ENCODE data around the gene RNF138.
"Not testable (repeated sequence)": the region's sequence is repeated elsewhere in the genome, so short reads cannot be mapped to it uniquely, and the experiment has no call there.

Gene RNF138

GRCh38 chr18:32095900-32096229, 4.2 kb downstream of the RNF138 start:
- DNase-seq (ENCODE audit: low spot score) = no peak

- no peak for DNase-seq (ENCODE audit: low spot score)
These were observed 5.3 kb downstream of the RNF138 start for GRCh38 chr18:32096946-32097345.

- no peak for DNase-seq (ENCODE audit: low spot score)
These were observed 12.8 kb downstream of the RNF138 start for GRCh38 chr18:32104516-32104915.

GRCh38 chr18:32110005-32110404, 18.3 kb downstream of the RNF138 start:
- no peak for DNase-seq (ENCODE audit: low spot score)

GRCh38 chr18:32111706-32112105, 20.0 kb downstream of the RNF138 start:
- DNase-seq (ENCODE audit: low spot score) = no peak

GRCh38 chr18:32112826-32113225, 21.2 kb downstream of the RNF138 start:
- no peak for DNase-seq (ENCODE audit: low spot score)

- no peak for DNase-seq (ENCODE audit: low spot score)
These were observed 22.7 kb downstream of the RNF138 start for GRCh38 chr18:32114293-32114942.

- no peak for DNase-seq (ENCODE audit: low spot score)
These were observed 30.4 kb downstream of the RNF138 start for GRCh38 chr18:32122039-32122438.

- DNase-seq (ENCODE audit: low spot score) = no peak
These were observed 34.9 kb downstream of the RNF138 start for GRCh38 chr18:32126538-32126937.

- no peak for DNase-seq (ENCODE audit: low spot score)
These were observed 44.0 kb downstream of the RNF138 start for GRCh38 chr18:32135625-32136024.

GRCh38 chr18:32138332-32138982, 46.8 kb downstream of the RNF138 start:
- no peak for DNase-seq (ENCODE audit: low spot score)

GRCh38 chr18:32139835-32140283, 48.2 kb downstream of the RNF138 start:
- no peak for DNase-seq (ENCODE audit: low spot score)

GRCh38 chr18:32148185-32148870, 56.7 kb downstream of the RNF138 start:
- DNase-seq (ENCODE audit: low spot score) = no peak

GRCh38 chr18:32152705-32153448, 61.2 kb downstream of the RNF138 start:
- DNase-seq (ENCODE audit: low spot score) = no peak

GRCh38 chr18:32156855-32157254, 65.2 kb downstream of the RNF138 start:
- no peak for DNase-seq (ENCODE audit: low spot score)

GRCh38 chr18:32157580-32157979, 65.9 kb downstream of the RNF138 start:
- DNase-seq (ENCODE audit: low spot score) = no peak

GRCh38 chr18:32158108-32158624, 66.5 kb downstream of the RNF138 start:
- peak; percentile 62 for DNase-seq (ENCODE audit: low spot score)

GRCh38 chr18:32158631-32159030, 67.0 kb downstream of the RNF138 start:
- DNase-seq (ENCODE audit: low spot score) = not testable (repeated sequence)

GRCh38 chr18:32160547-32160946, 68.9 kb downstream of the RNF138 start:
- DNase-seq (ENCODE audit: low spot score) = no peak

- DNase-seq (ENCODE audit: low spot score) = no peak
These were observed 76.5 kb downstream of the RNF138 start for GRCh38 chr18:32167980-32168730.

GRCh38 chr18:32173654-32174053, 82.0 kb downstream of the RNF138 start:
- DNase-seq (ENCODE audit: low spot score) = no peak

GRCh38 chr18:32174719-32175118, 83.0 kb downstream of the RNF138 start:
- DNase-seq (ENCODE audit: low spot score) = no peak

Data from COLO829 (cell line).